WTC11 (cell line): Measurements from ENCODE around the gene TDRD9. TPM values are rescaled to one million over a fixed set of nuclear protein-coding genes. Genes with fewer than 3 reads are reported as not detected.

Experiments
- ATAC-seq: fragments of 200-7000 bp; cut with Tn5 transposase; 2 replicates; pipeline ENCODE4 v1.10.0; 2021; ENCODE audit warnings: mild to moderate bottlenecking, moderate library complexity
- CTCF ChIA-PET: fragments of 300-600 bp; sonication (Branson Sonifier 250); formaldehyde crosslinking; loops from one replicate; lab custom pipeline; 2021; ENCODE audit warnings: antibody characterized with exemption; lab: Charles Lee
- POLR2A ChIA-PET: fragments of 350-600 bp; sonication (Branson Sonifier 250); formaldehyde crosslinking; loops from one replicate; lab custom pipeline; 2021; ENCODE audit warnings: antibody characterized with exemption; lab: Charles Lee
- DNase-seq: peaks from one replicate; pipeline ENCODE4 v3.0.0; 2021; ENCODE audit warnings: low spot score
- H3K27ac Mint-ChIP-seq: 2 replicates; pipeline ENCODE4 v1.8.0; 2021; ENCODE audit warnings: mixed read lengths
- H3K27me3 Mint-ChIP-seq: 2 replicates; pipeline ENCODE4 v1.8.0; 2021; ENCODE audit warnings: low read depth, mild to moderate bottlenecking, moderate library complexity, mixed read lengths
- H3K36me3 Mint-ChIP-seq: 2 replicates; pipeline ENCODE4 v1.8.0; 2021; ENCODE audit warnings: mixed read lengths
- H3K4me1 Mint-ChIP-seq: 2 replicates; pipeline ENCODE4 v1.8.0; 2022; ENCODE audit warnings: mixed read lengths
- H3K4me3 Mint-ChIP-seq: 2 replicates; pipeline ENCODE4 v1.8.0; 2021; ENCODE audit warnings: mild to moderate bottlenecking, moderate library complexity, mixed read lengths
- H3K9me3 Mint-ChIP-seq: 2 replicates; pipeline ENCODE4 v1.8.0; 2021; ENCODE audit warnings: mixed read lengths
- ATF2 ChIP-seq: sonication (generic); formaldehyde crosslinking; IDR thresholded peaks from 2 replicates; pipeline ENCODE4 v1.8.1; 2022; ENCODE audit warnings: low read depth, missing genetic modification reagents, borderline replicate concordance
- E2F4 ChIP-seq: sonication (generic); formaldehyde crosslinking; IDR thresholded peaks from 2 replicates; pipeline ENCODE4 v1.8.1; 2022; ENCODE audit warnings: low read depth, mild to moderate bottlenecking, moderate library complexity, missing genetic modification reagents, borderline replicate concordance
- FOXK1 ChIP-seq: sonication (generic); formaldehyde crosslinking; IDR thresholded peaks from 2 replicates; pipeline ENCODE4 v1.8.0; 2022; ENCODE audit warnings: mild to moderate bottlenecking, moderate library complexity, missing genetic modification reagents
- FOXP4 ChIP-seq: sonication (generic); formaldehyde crosslinking; IDR thresholded peaks from 2 replicates; pipeline ENCODE4 v1.8.0; 2022; ENCODE audit warnings: mild to moderate bottlenecking, missing genetic modification reagents
- GABPB1 ChIP-seq: sonication (generic); formaldehyde crosslinking; IDR thresholded peaks from 2 replicates; pipeline ENCODE4 v1.8.1; 2023; ENCODE audit warnings: mild to moderate bottlenecking, missing genetic modification reagents
- HMGXB4 ChIP-seq: sonication (generic); formaldehyde crosslinking; IDR thresholded peaks from 2 replicates; pipeline ENCODE4 v1.8.1; 2023; ENCODE audit warnings: mild to moderate bottlenecking, moderate library complexity, missing genetic modification reagents
- NR1H2 ChIP-seq: sonication (generic); formaldehyde crosslinking; IDR thresholded peaks from 2 replicates; pipeline ENCODE4 v1.9.0; 2021; ENCODE audit warnings: mild to moderate bottlenecking, moderate library complexity, missing genetic modification reagents
- PRRX2 ChIP-seq: fragments of 250-450 bp; sonication (Bioruptor Pico); IDR thresholded peaks from 2 replicates; pipeline ENCODE4 v1.8.0; 2021; ENCODE audit warnings: mild to moderate bottlenecking
- RORB ChIP-seq: fragments of 250-450 bp; sonication (Bioruptor Pico); IDR thresholded peaks from 2 replicates; pipeline ENCODE4 v1.9.0; 2021; ENCODE audit warnings: mild to moderate bottlenecking
- SOX15 ChIP-seq: fragments of 250-450 bp; sonication (Bioruptor Pico); IDR thresholded peaks from 2 replicates; pipeline ENCODE4 v1.9.0; 2021; ENCODE audit warnings: mild to moderate bottlenecking
- SP1 ChIP-seq: sonication (generic); formaldehyde crosslinking; conservative IDR thresholded peaks from 2 replicates; pipeline ENCODE4 v1.8.1; 2022; ENCODE audit warnings: missing genetic modification reagents
- TEAD1 ChIP-seq: sonication (generic); formaldehyde crosslinking; IDR thresholded peaks from 2 replicates; pipeline ENCODE4 v1.8.0; 2022; ENCODE audit warnings: mild to moderate bottlenecking, missing genetic modification reagents
- USF1 ChIP-seq: sonication (generic); formaldehyde crosslinking; IDR thresholded peaks from 2 replicates; pipeline ENCODE4 v1.8.0; 2022; ENCODE audit warnings: mild to moderate bottlenecking, missing genetic modification reagents
- USF2 ChIP-seq: sonication (generic); formaldehyde crosslinking; IDR thresholded peaks from 2 replicates; pipeline ENCODE4 v1.8.1; 2023; ENCODE audit warnings: mild to moderate bottlenecking, missing genetic modification reagents, moderate library complexity
- ZNF121 ChIP-seq: sonication (generic); formaldehyde crosslinking; IDR thresholded peaks from 2 replicates; pipeline ENCODE4 v1.8.0; 2023; ENCODE audit warnings: missing genetic modification reagents
- ZNF423 ChIP-seq: fragments of 250-450 bp; sonication (Bioruptor Pico); IDR thresholded peaks from 2 replicates; pipeline ENCODE4 v2.1.2; 2022; ENCODE audit warnings: mild to moderate bottlenecking, moderate library complexity
- ZNF425 ChIP-seq: fragments of 250-450 bp; sonication (Bioruptor Pico); conservative IDR thresholded peaks from 2 replicates; pipeline ENCODE4 v1.9.0; 2021; ENCODE audit warnings: mild to moderate bottlenecking
- ZSCAN18 ChIP-seq: fragments of 250-450 bp; sonication (Bioruptor Pico); IDR thresholded peaks from 2 replicates; pipeline ENCODE4 v2.1.2; 2022; ENCODE audit warnings: mild to moderate bottlenecking, moderate library complexity
- total RNA-seq: library from RNA; stranded (reverse); gene quantifications from 3 replicates; pipeline ENCODE4 v1.2.3, GENCODE V29; 2021

TDRD9 gene
- total RNA-seq, 1 experiment from 2014 or later: 0.17 TPM

GRCh38 chr14:103881268-103882201 is 46.7 kb upstream of the TDRD9 start:
- ChIA-PET CTCF (interaction anchor here (0.5 to 6.3 kb wide), 6 partner anchors 12 to 196 kb away, joined by 3 to 87 read pairs (median 8); no protein-coding TSS in a partner anchor), POLR2A (interaction anchor here (1.5 kb wide), 1 partner anchor 9 kb away, joined by 4 read pairs; no protein-coding TSS in a partner anchor)
- Mint-ChIP-seq H3K9me3 (no peaks in the 10 kb centered on the region), H3K36me3 (no peaks in the 10 kb centered on the region), H3K4me3 (no peak overlapping the region), H3K4me1 (peaks cover 28% of the 10 kb centered on the region), H3K27me3 (no peaks in the 10 kb centered on the region), H3K27ac (no peak overlapping the region)
- no peak for ATAC-seq
- no peak for DNase-seq
- TF ChIP-seq GABPB1 (CRISPR knock-in tag): peak; percentile 80
- no peak for TF ChIP-seq USF2 (CRISPR knock-in tag)

- no peak for ATAC-seq
- H3K27ac Mint-ChIP-seq: no peak overlapping the region
- H3K4me3 Mint-ChIP-seq: no peak overlapping the region
- no peaks in the 10 kb centered on the region for H3K9me3 Mint-ChIP-seq
- ChIA-PET POLR2A (no interaction called here), CTCF (interaction anchor here (1.1 to 6.3 kb wide), 4 partner anchors 18 to 195 kb away, joined by 3 to 87 read pairs (median 14); no protein-coding TSS in a partner anchor)
- H3K36me3 Mint-ChIP-seq: no peaks in the 10 kb centered on the region
- no peaks in the 10 kb centered on the region for H3K27me3 Mint-ChIP-seq
- peaks cover 30% of the 10 kb centered on the region for H3K4me1 Mint-ChIP-seq
- no peak for TF ChIP-seq E2F4 (CRISPR knock-in tag)
- TF ChIP-seq PRRX2: no peak
- TF ChIP-seq ZNF121 (CRISPR knock-in tag): no peak
- no peak for TF ChIP-seq NR1H2 (CRISPR knock-in tag)
- no peak for TF ChIP-seq RORB (CRISPR knock-in tag)
- TF ChIP-seq FOXK1 (CRISPR knock-in tag): no peak
- no peak for TF ChIP-seq ZNF423 (CRISPR knock-in tag)
- TF ChIP-seq ATF2: no peak
- no peak for TF ChIP-seq USF1 (CRISPR knock-in tag)
- TF ChIP-seq HMGXB4 (CRISPR knock-in tag): no peak
- no peak for TF ChIP-seq TEAD1 (CRISPR knock-in tag)
- TF ChIP-seq ZNF425 (CRISPR knock-in tag): no peak
- no peak for TF ChIP-seq ZSCAN18
- TF ChIP-seq SOX15 (CRISPR knock-in tag): no peak
- no peak for TF ChIP-seq SP1 (CRISPR knock-in tag)
- TF ChIP-seq FOXP4: no peak
- TF ChIP-seq, all 79 proteins: peak for 0
- no peak for DNase-seq
Measured at GRCh38 chr14:103882503-103883262, 45.6 kb upstream of the TDRD9 start.
